ENCODE results near the gene COL4A5.

GRCh38 chrX:108456971-108457477 lies 17.4 kb downstream of the COL4A5 start:
- TF ChIP-seq POLR2A (IDR thresholded peaks at IDR 0.05; ENCODE audit: low read depth, low read length) (no peak), TAF1 (IDR thresholded peaks at IDR 0.05; ENCODE audit: borderline replicate concordance, low read depth, low read length) (no peak)
